GM19099 (cell line): Measurements from ENCODE around the gene SNPH.

Experiments used
- POLR2A ChIP-seq: IDR thresholded peaks from 3 replicates; pipeline ENCODE4 v1.6.1; 2011; ENCODE audit warnings: low read depth; ENCODE audit not compliant: insufficient read length; ENCODE audit errors: extremely low read depth

SNPH gene

DNA sequence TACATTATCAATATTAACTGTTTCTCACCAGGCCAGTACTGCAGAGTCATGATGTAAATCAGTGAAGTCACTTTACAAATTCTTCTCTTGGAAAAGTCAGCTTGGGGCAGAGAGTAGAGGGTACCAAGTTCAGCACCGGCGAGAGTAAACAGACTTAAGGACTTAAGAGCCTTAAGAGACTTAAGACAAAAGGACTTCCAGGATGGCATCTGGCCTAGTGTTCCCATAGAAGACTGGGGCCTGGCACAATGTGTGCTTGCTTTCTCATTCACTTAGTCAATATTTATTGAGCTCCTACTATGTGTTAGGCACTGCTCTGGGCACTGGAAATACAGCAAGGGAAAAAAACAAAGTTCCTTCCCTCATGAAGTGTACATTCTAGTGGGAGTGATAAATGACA, 1.4 kb upstream of the SNPH start:
- TF ChIP-seq POLR2A: no peak

DNA sequence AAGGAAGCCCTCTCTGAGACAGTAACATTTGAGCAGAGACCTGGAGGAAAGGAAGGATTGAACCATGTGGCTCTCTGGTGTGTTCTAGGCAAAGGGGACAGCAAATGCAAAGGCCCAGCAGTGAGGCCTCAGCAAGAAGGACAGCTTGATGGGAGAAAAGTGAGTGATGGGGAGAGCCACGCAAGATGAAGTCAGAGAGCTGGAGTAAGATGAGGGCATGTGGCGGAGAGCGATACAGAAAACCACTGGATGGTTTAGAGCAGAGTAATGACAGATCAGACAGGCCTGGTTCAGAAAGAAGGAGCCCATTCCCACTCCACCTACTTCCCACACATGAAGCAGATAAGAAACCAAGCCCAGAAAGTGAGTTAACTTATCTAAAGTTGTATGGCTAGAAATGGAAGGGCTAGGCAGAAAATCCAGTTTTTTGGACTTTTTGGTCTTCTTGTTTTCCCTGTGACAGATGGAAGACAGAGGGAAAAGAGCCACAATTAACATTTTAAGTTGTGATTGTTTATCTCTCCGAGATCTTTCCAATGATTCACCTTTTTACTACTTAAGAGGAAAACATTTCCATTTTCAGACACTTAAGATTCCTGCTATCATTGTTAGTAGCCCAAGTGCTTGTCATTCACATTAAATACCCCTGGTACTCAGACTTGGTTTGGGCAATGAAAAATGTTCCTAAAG, 723 bp upstream of the SNPH start:
- TF ChIP-seq POLR2A: no peak

DNA sequence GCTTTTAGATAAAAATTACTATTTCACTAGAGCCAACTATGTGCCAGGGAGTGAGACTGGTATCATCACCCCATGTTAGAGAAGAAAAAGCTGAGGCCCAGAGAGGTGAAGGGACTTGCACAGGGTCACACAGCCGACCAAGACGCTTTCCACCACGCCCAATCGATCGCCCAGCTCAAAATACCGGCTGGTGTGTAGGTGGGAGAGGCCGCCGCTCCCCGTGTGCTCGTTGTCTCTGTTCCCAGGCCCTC, 253 bp upstream of the SNPH start:
- TF ChIP-seq POLR2A: no peak

DNA sequence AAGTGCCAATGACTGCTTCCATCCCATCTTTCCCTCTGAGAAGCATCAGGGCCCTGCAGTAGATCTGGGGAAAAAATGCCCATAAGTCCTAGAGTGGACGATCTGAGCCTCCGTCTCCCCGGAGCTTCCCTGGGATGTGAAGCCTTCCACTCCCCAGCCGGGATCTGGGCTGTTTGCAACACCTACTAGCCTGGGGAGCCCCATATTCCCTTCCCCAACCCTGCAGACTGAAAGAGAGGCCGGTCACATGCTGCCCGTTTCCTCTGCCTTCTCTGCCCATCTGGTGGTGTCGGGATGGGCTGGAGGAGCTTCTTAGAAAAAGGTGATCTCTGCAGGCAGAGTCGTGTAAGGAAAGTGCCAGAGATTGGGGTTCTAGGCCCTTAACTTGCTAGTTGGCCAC, 1.1 kb downstream of the SNPH start:
- no peak for TF ChIP-seq POLR2A

DNA sequence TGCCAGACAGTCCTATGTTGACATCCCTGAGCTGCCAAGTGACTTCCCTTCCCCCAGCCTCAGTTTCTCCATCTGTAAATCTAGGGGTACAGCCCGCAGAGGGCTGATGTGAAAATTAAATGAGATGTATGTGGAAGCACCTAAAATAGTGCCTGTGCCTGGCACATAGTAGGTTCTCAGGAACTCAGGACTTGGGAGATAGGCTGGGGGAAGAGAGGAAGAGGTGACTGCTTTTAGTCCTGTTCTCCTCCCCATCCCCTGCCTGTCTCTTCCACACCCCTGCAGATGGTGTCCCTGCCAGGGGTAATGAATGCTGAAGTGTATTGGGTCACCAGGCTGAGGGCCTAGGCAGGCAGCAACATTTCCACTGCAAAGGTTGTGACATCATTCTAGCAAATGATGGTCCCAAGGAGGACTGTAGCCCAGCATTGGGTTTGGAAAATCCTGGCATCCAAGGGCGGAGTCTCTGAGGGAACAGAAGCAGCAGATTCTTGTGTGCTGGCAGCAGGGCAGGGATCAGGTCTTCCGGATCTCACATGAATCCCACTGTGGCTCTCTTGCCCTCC, 1.8 kb downstream of the SNPH start:
- no peak for TF ChIP-seq POLR2A

DNA sequence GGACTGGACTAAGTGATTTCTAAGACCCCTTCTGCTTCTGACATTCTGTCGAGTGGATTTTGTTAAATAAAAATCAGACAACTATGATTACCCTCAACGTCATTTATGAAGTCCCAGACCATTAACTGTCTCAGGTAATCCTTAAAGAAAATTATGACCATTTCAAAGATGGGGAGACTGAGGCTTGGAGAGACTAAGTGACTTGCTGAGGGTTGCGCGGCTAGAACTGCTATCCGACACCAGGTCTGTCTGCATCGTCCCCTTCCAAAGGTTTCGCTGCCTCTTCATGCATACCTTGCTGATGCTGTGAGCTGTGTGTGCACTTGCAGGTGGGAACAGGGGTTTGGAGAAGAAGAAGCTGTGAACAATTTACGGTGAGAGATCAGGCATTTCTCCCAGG, 3.1 kb downstream of the SNPH start:
- no peak for TF ChIP-seq POLR2A

DNA sequence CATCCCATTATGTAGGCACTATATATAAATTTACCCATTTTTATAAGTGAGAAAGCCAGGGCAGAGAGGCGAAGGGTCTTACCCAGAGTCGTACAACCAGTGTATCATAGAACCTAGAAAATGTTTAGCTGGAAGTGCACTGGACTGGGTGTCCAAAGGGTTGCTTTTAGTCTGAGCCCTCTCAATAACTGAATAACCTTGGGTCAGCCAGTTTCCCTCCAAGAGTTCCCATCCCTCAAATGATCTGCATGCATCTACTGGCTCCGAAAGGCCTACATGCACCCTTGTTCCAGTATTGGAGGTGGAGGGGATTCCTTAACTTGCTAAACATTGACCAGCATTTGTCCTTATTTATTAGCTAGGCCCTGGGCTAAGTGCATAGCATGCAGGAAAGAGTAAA, 3.8 kb downstream of the SNPH start:
- no peak for TF ChIP-seq POLR2A

DNA sequence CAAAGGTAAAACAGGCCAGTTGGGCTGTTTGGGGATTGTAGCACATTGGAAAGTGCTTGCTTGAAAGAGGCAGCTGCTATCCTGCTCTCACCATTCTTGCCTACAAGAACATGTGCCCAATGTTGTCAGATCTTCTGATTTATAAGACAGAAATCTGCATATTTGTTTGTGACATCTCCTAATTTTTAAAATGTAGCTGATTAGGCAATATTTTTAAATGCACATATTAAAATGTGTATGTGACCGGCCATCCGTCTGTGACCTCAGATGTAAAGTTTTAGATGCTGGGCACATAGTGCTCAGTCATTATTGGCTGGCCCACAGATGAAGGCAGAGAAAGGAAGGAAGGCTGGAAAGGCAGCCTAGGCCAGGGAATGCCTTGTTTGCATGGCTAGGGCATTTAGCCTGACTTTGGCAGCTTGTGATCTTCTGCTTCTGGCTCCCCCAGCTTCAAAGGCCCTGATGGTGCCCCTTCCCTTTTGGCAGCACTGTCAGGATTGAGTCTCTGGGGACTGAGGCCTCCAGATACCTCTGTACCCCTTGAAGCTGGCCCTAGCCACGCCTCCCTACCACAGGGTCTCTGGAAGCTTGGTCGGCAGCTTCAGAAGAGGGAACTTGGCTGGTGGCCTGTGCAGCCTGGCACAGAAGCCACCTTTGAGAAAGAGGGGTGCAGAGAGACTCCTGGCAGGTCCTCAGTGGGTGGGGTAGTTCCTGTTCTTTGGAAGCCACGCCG, 6.4 kb downstream of the SNPH start:
- TF ChIP-seq POLR2A: no peak

DNA sequence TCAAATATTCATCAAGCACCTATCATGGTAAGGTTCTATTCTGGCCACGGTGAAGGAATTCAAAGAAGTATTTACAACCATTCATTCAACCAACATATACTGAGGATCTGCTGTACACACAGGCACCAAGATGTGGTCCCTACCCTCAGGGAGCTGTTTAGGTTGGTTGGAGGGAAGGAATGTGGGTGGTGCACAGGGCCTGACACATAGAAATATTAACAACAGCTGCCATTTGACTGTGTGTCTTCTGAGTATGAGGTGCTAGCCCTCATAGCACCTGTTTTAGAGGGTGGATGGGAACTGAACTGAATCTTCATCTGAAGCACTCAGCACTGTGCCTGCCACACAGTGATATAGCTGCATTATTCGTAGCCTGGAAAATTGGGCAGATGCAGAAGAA, 7.3 kb downstream of the SNPH start:
- TF ChIP-seq POLR2A: no peak

DNA sequence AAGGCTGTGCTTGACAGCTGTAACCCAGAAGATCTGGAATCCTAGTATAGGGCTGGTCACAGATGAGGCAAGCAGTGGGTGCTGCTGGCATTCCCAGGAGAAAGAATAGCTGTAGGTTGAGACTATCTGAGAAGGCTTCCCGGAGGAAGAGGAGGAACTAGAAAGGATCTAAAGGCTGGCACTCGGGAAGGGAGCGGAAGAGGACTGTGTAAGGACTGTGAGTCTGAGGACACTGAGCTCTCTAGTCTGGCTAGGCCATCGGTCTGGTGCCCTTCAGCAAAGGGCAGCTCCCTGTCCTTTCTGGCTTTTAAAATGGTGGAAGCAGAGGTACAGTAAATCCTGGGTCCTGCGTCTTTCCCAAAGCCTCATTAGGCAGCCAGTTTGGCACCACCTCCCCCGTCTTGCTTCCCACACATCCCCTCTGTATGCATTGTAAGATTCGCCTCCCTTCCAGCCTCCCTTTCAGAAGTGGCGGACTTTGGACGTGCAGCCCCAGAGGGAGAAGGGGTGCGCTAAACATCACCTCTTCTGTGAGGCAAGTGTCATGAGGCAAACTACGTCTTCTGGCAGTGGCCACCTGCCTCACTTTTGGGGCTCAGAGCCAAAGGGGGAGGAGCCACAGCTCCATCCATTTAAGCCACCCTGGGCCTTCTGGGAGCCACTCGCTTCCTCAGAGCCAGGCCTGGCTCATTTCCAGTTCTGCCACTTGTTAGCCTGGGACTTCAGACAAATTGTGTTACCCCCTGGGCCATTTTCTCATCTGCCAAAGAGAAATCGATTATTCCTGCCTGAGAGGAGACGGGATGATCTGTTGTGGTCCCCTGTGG, 8.6 kb downstream of the SNPH start:
- no peak for TF ChIP-seq POLR2A

DNA sequence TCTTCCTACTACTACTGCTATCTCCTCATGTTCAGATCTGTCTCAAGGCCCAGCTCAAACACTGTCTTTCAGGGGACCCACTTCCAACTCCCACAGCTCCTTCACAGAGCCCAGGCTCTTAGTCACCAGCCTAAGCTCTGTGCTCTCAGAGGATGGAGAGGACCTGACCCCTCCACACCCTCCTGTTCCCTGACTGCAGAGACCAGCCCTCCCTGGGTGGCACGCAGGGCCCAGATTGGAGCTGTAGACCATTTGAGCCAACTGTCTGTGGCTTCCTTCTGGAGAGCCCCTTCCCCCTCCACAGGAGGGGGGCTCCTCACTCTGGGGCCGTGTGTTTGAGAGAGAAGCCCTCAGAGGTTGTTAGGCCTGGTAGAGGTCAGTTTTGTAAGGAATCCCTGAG, 9.8 kb downstream of the SNPH start:
- TF ChIP-seq POLR2A: no peak

DNA sequence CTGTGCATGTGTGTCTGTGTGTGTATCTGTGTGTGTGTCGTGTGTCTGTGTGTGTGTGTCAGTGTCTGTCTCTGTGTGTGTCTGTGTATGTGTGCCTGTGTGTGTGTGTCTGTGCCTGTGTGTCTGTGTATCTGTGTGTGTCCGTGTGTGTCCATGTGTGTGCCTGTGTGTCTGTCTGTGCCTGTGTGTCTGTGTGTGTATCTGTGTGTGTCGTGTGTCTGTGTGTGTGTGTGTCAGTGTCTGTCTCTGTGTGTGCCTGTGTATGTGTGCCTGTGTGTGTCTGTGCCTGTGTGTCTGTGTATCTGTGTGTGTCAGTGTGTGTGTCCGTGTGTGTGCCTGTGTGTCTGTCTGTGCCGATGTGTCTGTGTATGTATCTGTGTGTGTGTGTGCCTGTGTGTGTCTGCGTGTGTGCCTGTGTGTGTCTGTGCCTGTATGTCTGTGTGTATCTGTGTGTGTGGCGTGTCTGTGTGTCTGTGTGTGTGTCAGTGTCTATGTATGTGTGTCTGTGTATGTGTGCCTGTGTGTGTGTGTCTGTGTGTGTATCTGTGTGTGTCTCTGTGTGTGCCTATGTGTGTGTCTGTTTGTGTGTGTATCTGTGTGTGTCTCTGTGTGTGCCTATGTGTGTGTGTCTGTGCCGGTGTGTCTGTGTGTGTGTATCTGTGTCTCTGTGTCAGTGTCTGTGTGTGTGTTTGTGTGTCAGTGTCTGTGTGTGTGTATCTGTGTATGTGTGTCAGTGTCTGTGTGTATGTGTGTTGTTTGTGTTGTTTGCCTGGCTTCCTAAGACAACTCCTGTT, 11.6 kb downstream of the SNPH start:
- no peak for TF ChIP-seq POLR2A

DNA sequence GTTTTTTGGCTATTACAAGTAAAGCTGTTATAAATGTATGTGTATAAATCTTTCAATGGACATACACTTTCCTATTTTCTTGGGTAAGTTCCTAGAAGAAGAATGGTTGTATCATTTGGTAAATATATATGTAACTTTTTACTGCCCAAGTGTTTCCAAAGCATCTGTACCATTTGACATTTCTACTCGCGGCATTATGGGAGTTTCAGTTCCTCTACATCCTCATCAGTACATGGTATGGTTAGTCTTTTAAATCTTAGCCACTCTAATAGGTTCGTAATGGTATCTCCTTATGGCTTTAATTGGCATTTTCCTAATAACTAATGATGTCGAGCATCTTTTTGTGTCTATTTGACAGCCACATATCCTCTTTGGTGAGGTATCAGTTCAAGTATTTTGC, 12.9 kb downstream of the SNPH start:
- TF ChIP-seq POLR2A: no peak

DNA sequence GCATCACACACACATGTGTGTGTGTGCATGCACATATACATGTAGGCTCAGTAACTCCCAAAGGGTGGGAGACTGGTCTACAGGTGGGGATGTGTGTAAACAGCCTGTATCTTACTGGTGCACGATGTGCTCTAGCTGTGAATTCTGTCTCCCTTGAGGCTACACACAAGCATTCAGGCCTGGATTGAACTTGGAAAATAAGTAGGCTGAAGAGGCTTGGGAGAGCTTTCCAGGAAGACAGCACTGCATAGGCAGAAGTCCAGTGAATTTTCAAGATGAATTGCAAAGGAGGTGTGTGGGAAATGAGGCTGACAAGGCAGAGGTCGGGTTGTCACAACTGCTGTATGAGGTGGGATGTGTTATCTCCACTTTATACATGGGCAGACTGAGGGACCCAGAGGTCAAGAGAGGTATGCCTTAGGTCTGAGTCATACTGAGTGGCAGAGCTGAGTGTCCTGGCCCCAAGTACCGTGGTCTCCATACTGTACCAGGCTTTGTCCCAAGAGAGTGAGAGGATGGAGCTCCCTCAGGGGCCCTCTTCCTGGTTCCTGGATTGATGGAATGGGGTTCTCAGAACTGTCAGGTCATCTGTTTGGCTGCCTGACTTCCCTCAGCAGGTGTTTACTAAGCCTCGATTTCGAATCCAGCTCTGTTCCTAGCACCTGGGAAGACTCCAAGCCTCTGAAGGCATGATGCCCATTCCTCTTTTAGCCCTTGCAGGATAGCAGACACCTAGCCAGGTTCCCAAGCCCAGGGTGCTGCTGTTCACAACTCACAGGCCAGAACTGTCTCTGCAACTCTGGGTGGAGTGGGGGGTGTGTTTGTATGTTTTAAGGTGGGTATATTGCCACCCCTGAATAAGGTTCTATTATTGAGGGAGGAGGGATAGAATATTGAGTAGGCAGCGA, 14.4 kb downstream of the SNPH start:
- no peak for TF ChIP-seq POLR2A
